Caco-2 (cell line): Measurements from ENCODE around the gene NAT9. TPM values are rescaled to one million over a fixed set of nuclear protein-coding genes. Genes with fewer than 3 reads are reported as not detected.

Source experiments
- BruUV-seq: library from RNA; stranded (reverse); fragments of 400-500 nt; replicated peaks from 2 replicates; lab custom pipeline; 2021; lab: Mats Ljungman, UMichigan
- CTCF ChIA-PET: fragments of 300-600 bp; sonication (Branson Sonifier 250); formaldehyde crosslinking; loops from one replicate; lab custom pipeline; 2022; ENCODE audit warnings: antibody characterized with exemption; lab: Charles Lee
- POLR2A ChIA-PET: fragments of 300-600 bp; sonication (Branson Sonifier 250); formaldehyde crosslinking; loops from one replicate; lab custom pipeline; 2022; ENCODE audit warnings: antibody characterized with exemption; lab: Charles Lee
- DNase-seq, 2 experiments: peaks; one replicate each; pipeline versions ENCODE4 v3.0.0 to v3.0.0-alpha.2; 2020 to 2022
- H3K27me3 ChIP-seq: replicated peaks from 2 replicates; pipeline ENCODE4 v1.6.0; 2011; ENCODE audit warnings: low read length; ENCODE audit not compliant: control insufficient read depth, insufficient read depth
- H3K36me3 ChIP-seq: 2 replicates; pipeline ENCODE4 v1.5.1; 2011; ENCODE audit warnings: low read length; ENCODE audit not compliant: control insufficient read depth, insufficient read depth
- H3K4me1 ChIP-seq: fragments of 250-450 bp; sonication (Bioruptor Pico); 2 replicates; pipeline ENCODE4 v1.5.1; 2020; ENCODE audit warnings: mild to moderate bottlenecking
- H3K4me3 ChIP-seq: 2 replicates; pipeline ENCODE4 v1.5.1; 2011; ENCODE audit warnings: low read depth, mild to moderate bottlenecking, control low read depth, low read length
- H3K9me3 ChIP-seq: fragments of 250-450 bp; sonication (Bioruptor Pico); 2 replicates; pipeline ENCODE4 v1.5.1; 2020; ENCODE audit warnings: mild to moderate bottlenecking, moderate library complexity
- H3K27ac Mint-ChIP-seq: one replicate; pipeline ENCODE4 v1.8.0; 2022; ENCODE audit warnings: mixed read lengths; ENCODE audit not compliant: unreplicated experiment
- H3K27me3 Mint-ChIP-seq: one replicate; pipeline ENCODE4 v1.8.0; 2022; ENCODE audit warnings: mixed read lengths; ENCODE audit not compliant: insufficient read depth, unreplicated experiment
- H3K36me3 Mint-ChIP-seq: one replicate; pipeline ENCODE4 v1.8.0; 2022; ENCODE audit warnings: mild to moderate bottlenecking, mixed read lengths; ENCODE audit not compliant: insufficient read depth, unreplicated experiment
- H3K4me1 Mint-ChIP-seq: one replicate; pipeline ENCODE4 v1.8.0; 2022; ENCODE audit warnings: low read depth, mixed read lengths; ENCODE audit not compliant: unreplicated experiment
- H3K4me3 Mint-ChIP-seq: one replicate; pipeline ENCODE4 v1.8.0; 2022; ENCODE audit warnings: mild to moderate bottlenecking, moderate library complexity, mixed read lengths; ENCODE audit not compliant: unreplicated experiment
- H3K9me3 Mint-ChIP-seq: one replicate; pipeline ENCODE4 v1.8.0; 2022; ENCODE audit warnings: mixed read lengths; ENCODE audit not compliant: unreplicated experiment
- CTCF ChIP-seq, 2 experiments: fragments of 200-600 bp in 1 of 2; IDR thresholded peaks; 1 replicate in 1 of 2; 2 replicates in 1 of 2; pipeline versions ENCODE4 v1.5.1 to v1.8.0; 2011 to 2022; ENCODE audit warnings: antibody characterized with exemption in 1 of 2, control low read depth in 1 of 2, inconsistent platforms in 1 of 2, low read depth in 1 of 2, low read length in 1 of 2, mild to moderate bottlenecking in 1 of 2, moderate library complexity in 1 of 2; ENCODE audit not compliant: insufficient read depth in 1 of 2, severe bottlenecking in 1 of 2, unreplicated experiment in 1 of 2
- intact Hi-C: fragments of 100-400 bp; cut with micrococcal nuclease; formaldehyde crosslinking; loops from one replicate; pipeline ENCODE4 v1.10.0; 2022; ENCODE audit not compliant: unreplicated experiment
- total RNA-seq: library from RNA; stranded (reverse); gene quantifications from 2 replicates; pipeline ENCODE4 v1.2.3, GENCODE V29; 2022

Gene NAT9
- total RNA-seq, 1 experiment from 2014 or later: 84.5 TPM

GRCh38 chr17:74748279-74748528 lies 27.9 kb downstream of the NAT9 start:
- H3K4me1 Mint-ChIP-seq: peaks cover 55% of the 10 kb centered on the region
- CTCF ChIA-PET: interaction anchor here (8.1 kb wide), 1 partner anchor 11 kb away, joined by 102 read pairs; no protein-coding TSS in a partner anchor
- peak in 1 of 2 experiments; percentile 16 for TF ChIP-seq CTCF (IDR thresholded peaks at IDR 0.05; ENCODE audit: insufficient read depth in 1 of 2, low read depth in 1 of 2, low read length in 1 of 2, severe bottlenecking in 1 of 2, unreplicated experiment in 1 of 2)
- H3K4me3 Mint-ChIP-seq: peak overlapping the region; percentile 98
- Histone ChIP-seq H3K27me3 (no peaks in the 10 kb centered on the region), H3K4me3 (peak overlapping the region; percentile 32), H3K36me3 (peaks cover 6% of the 10 kb centered on the region; the same call in 1 of the 2 replicates), H3K4me1 (peaks cover 60% of the 10 kb centered on the region), H3K9me3 (no peaks in the 10 kb centered on the region)
- peaks cover 44% of the 10 kb centered on the region for H3K36me3 Mint-ChIP-seq
- DNase-seq: no peak
- POLR2A ChIA-PET: no interaction called here
- intact Hi-C loops: loop anchor here (1.0 to 5.0 kb wide), 4 partner anchors 12 to 204 kb away; no protein-coding TSS in a partner anchor
- peaks cover 10% of the 10 kb centered on the region for H3K9me3 Mint-ChIP-seq
- no peak overlapping the region for H3K27ac Mint-ChIP-seq
- BruUV-seq: no TSS peak
- no peaks in the 10 kb centered on the region for H3K27me3 Mint-ChIP-seq

- Histone ChIP-seq H3K27me3 (no peaks in the 10 kb centered on the region), H3K4me1 (peaks cover 49% of the 10 kb centered on the region), H3K9me3 (no peaks in the 10 kb centered on the region), H3K4me3 (no peak overlapping the region), H3K36me3 (peaks cover 4% of the 10 kb centered on the region; the same call in 1 of the 2 replicates)
- H3K9me3 Mint-ChIP-seq: no peaks in the 10 kb centered on the region
- no peak for TF ChIP-seq CTCF (IDR thresholded peaks at IDR 0.05; ENCODE audit: insufficient read depth in 1 of 2, low read depth in 1 of 2, low read length in 1 of 2, severe bottlenecking in 1 of 2, unreplicated experiment in 1 of 2)
- no TSS peak for BruUV-seq
- intact Hi-C loops: loop anchor here (5.0 kb wide), 1 partner anchor 205 kb away; no protein-coding TSS in a partner anchor
- no peaks in the 10 kb centered on the region for H3K27me3 Mint-ChIP-seq
- H3K4me3 Mint-ChIP-seq: peak overlapping the region; percentile 98
- POLR2A ChIA-PET: interaction anchor here (0.6 to 1.4 kb wide), 4 partner anchors 11 to 126 kb away, joined by 3 to 4 read pairs (median 4); partner anchors contain the start of gene FDXR
- peak overlapping the region; percentile 73 for H3K27ac Mint-ChIP-seq
- peaks cover 44% of the 10 kb centered on the region for H3K4me1 Mint-ChIP-seq
- CTCF ChIA-PET: interaction anchor here (0.8 to 8.1 kb wide), 10 partner anchors 10 to 126 kb away, joined by 3 to 102 read pairs (median 13); partner anchors contain the start of genes FDXR, NAT9 and RAB37
- peak; percentile 56 to 73 for DNase-seq
- H3K36me3 Mint-ChIP-seq: peaks cover 34% of the 10 kb centered on the region
Measured at GRCh38 chr17:74746922-74747321, 29.2 kb downstream of the NAT9 start.

- intact Hi-C loops: loop anchor here (5.0 kb wide), 1 partner anchor 206 kb away; no protein-coding TSS in a partner anchor
- peak overlapping the region; percentile 98 for H3K4me3 Mint-ChIP-seq
Measured at GRCh38 chr17:74746376-74746775, 29.8 kb downstream of the NAT9 start.

More at GRCh38 chr17:74746376-74746775, 29.8 kb downstream of the NAT9 start:
- POLR2A ChIA-PET: interaction anchor here (0.6 to 1.4 kb wide), 5 partner anchors 10 to 159 kb away, joined by 3 to 4 read pairs (median 3); partner anchors contain the start of gene FDXR
- H3K9me3 ChIP-seq: no peaks in the 10 kb centered on the region
- DNase-seq: no peak
- peaks cover 4% of the 10 kb centered on the region; the same call in 1 of the 2 replicates for H3K36me3 ChIP-seq
- peaks cover 44% of the 10 kb centered on the region for H3K4me1 ChIP-seq
- Mint-ChIP-seq H3K36me3 (peaks cover 32% of the 10 kb centered on the region), H3K27ac (peak overlapping the region; percentile 73), H3K27me3 (no peaks in the 10 kb centered on the region), H3K4me1 (peaks cover 41% of the 10 kb centered on the region), H3K9me3 (no peaks in the 10 kb centered on the region)
- no peak for TF ChIP-seq CTCF (IDR thresholded peaks at IDR 0.05; ENCODE audit: insufficient read depth in 1 of 2, low read depth in 1 of 2, low read length in 1 of 2, severe bottlenecking in 1 of 2, unreplicated experiment in 1 of 2)
- H3K4me3 ChIP-seq: no peak overlapping the region
- no TSS peak for BruUV-seq
- no peaks in the 10 kb centered on the region for H3K27me3 ChIP-seq
- CTCF ChIA-PET: interaction anchor here (0.6 to 8.1 kb wide), 12 partner anchors 10 to 127 kb away, joined by 3 to 102 read pairs (median 13); partner anchors contain the start of genes FDXR, NAT9 and RAB37
